GM23248 (cell line): ENCODE measurements around the gene KCNMA1.

ENCODE experiments used
- EZH2 ChIP-seq: fragments of 200-600 bp; sonication (generic); IDR thresholded peaks from 2 replicates; pipeline ENCODE4 v1.6.1; 2018; ENCODE audit warnings: antibody characterized with exemption, mild to moderate bottlenecking; ENCODE audit not compliant: insufficient read depth, poor library complexity, severe bottlenecking
- EZH2phosphoT487 ChIP-seq: fragments of 200-600 bp; sonication (generic); IDR thresholded peaks from 2 replicates; pipeline ENCODE4 v1.6.1; 2018; ENCODE audit warnings: antibody characterized with exemption, moderate library complexity, mild to moderate bottlenecking, low read depth; ENCODE audit not compliant: insufficient read depth

GRCh38 chr10:77293773-77294172 is 343.8 kb downstream of the KCNMA1 start:
- TF ChIP-seq EZH2 (no peak), EZH2phosphoT487 (no peak)
